PC-9 (cell line): ENCODE measurements around the gene SLC27A2. TPM values are rescaled to one million over a fixed set of nuclear protein-coding genes. Genes with fewer than 3 reads are reported as not detected.

Experiments
- BruUV-seq: library from RNA; stranded (reverse); fragments of 400-500 nt; replicated peaks from 2 replicates; lab custom pipeline; 2021; lab: Mats Ljungman, UMichigan
- CTCF ChIA-PET: fragments of 300-600 bp; sonication (Branson Sonifier 250); formaldehyde crosslinking; loops from one replicate; lab custom pipeline; 2022; ENCODE audit warnings: antibody characterized with exemption; lab: Charles Lee
- POLR2A ChIA-PET: fragments of 300-600 bp; sonication (Branson Sonifier 250); formaldehyde crosslinking; loops from one replicate; lab custom pipeline; 2022; ENCODE audit warnings: antibody characterized with exemption; ENCODE audit not compliant: unreplicated experiment; lab: Charles Lee
- DNase-seq, 2 experiments: peaks; one replicate each; pipeline versions ENCODE4 v3.0.0 to v3.0.0-alpha.2; 2015 to 2022; ENCODE audit warnings: mixed read lengths in 1 of 2
- H2AFZ ChIP-seq: fragments of 200-600 bp; sonication (generic); 2 replicates; pipeline ENCODE4 v1.8.1; 2017; ENCODE audit warnings: antibody characterized with exemption
- H3F3A ChIP-seq: fragments of 200-600 bp; sonication (generic); 2 replicates; pipeline ENCODE4 v1.8.1; 2017; ENCODE audit warnings: antibody characterized with exemption, mild to moderate bottlenecking, low read depth; ENCODE audit not compliant: insufficient read depth
- H3K27ac ChIP-seq: fragments of 200-600 bp; sonication (generic); 2 replicates; pipeline ENCODE4 v1.6.1; 2016; ENCODE audit warnings: mixed run types
- H3K27me3 ChIP-seq: fragments of 200-600 bp; sonication (generic); 2 replicates; pipeline ENCODE4 v1.6.1; 2016; ENCODE audit warnings: low read depth, mixed run types; ENCODE audit not compliant: insufficient read depth
- H3K36me3 ChIP-seq: fragments of 200-600 bp; sonication (generic); 2 replicates; pipeline ENCODE4 v1.6.1; 2016; ENCODE audit warnings: low read depth, mixed run types
- H3K4me1 ChIP-seq: fragments of 200-600 bp; sonication (generic); replicated peaks from 2 replicates; pipeline ENCODE4 v1.6.1; 2016; ENCODE audit warnings: mixed run types; ENCODE audit not compliant: insufficient read depth
- H3K4me2 ChIP-seq: fragments of 200-600 bp; sonication (generic); 2 replicates; pipeline ENCODE4 v1.6.1; 2017; ENCODE audit warnings: mixed run types
- H3K4me3 ChIP-seq: fragments of 200-600 bp; sonication (generic); 2 replicates; pipeline ENCODE4 v1.6.1; 2016; ENCODE audit warnings: mixed run types
- H3K79me2 ChIP-seq: fragments of 200-600 bp; sonication (generic); 2 replicates; pipeline ENCODE4 v1.6.1; 2017; ENCODE audit warnings: low read depth, mixed run types
- H3K9me2 ChIP-seq: fragments of 200-600 bp; sonication (generic); 2 replicates; pipeline ENCODE4 v1.8.1; 2017; ENCODE audit warnings: mild to moderate bottlenecking; ENCODE audit not compliant: insufficient read depth
- H3K9me3 ChIP-seq: fragments of 200-600 bp; sonication (generic); 2 replicates; pipeline ENCODE4 v1.8.1; 2016; ENCODE audit warnings: low read depth; ENCODE audit not compliant: insufficient read depth
- H4K20me1 ChIP-seq: fragments of 200-600 bp; sonication (generic); 2 replicates; pipeline ENCODE4 v1.8.1; 2017; ENCODE audit not compliant: insufficient read depth
- EZH2 ChIP-seq: fragments of 200-600 bp; sonication (generic); IDR thresholded peaks from 2 replicates; pipeline ENCODE4 v1.8.0; 2017; ENCODE audit warnings: antibody characterized with exemption, low read depth
- intact Hi-C: fragments of 100-400 bp; cut with micrococcal nuclease; formaldehyde crosslinking; loops from one replicate; pipeline ENCODE4 v1.10.0; 2022; ENCODE audit not compliant: unreplicated experiment
- total RNA-seq: library from RNA; stranded (reverse); gene quantifications from 2 replicates; pipeline ENCODE4 v1.2.3, GENCODE V29; 2021
- TF ChIP-seq, protein P1 (sequence below): fragments of 200-600 bp; sonication (generic); conservative IDR thresholded peaks from 2 replicates; pipeline ENCODE4 v1.6.1; 2017; ENCODE audit warnings: mixed run types, antibody characterized with exemption, mild to moderate bottlenecking, moderate library complexity

Gene SLC27A2
- total RNA-seq, 1 experiment from 2014 or later = 7.5 TPM

DNA sequence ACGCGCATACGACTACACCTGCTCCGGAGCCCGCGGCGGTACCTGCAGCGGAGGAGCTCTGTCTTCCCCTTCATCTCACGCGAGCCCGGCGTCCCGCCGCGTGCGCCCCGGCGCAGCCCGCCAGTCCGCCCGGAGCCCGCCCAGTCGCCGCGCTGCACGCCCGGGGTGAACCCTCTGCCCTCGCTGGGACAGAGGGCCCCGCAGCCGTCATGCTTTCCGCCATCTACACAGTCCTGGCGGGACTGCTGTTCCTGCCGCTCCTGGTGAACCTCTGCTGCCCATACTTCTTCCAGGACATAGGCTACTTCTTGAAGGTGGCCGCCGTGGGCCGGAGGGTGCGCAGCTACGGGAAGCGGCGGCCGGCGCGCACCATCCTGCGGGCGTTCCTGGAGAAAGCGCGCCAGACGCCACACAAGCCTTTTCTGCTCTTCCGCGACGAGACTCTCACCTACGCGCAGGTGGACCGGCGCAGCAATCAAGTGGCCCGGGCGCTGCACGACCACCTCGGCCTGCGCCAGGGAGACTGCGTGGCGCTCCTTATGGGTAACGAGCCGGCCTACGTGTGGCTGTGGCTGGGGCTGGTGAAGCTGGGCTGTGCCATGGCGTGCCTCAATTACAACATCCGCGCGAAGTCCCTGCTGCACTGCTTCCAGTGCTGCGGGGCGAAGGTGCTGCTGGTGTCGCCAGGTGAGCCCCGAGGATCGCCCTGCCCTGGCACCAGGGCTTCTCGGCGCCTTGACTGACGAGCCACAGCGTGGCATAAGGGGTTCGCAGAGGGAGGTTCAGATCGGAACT lies 420 bp downstream of the SLC27A2 start:
- Histone ChIP-seq H3K27me3 (no peaks in the 10 kb centered on the region), H2AFZ (peak overlapping the region; percentile 84), H3K4me3 (peak overlapping the region; percentile 93), H3K36me3 (no peaks in the 10 kb centered on the region), H3F3A (peaks cover 4% of the 10 kb centered on the region; the same call in 1 of the 2 replicates), H3K4me2 (peak overlapping the region; percentile 98), H3K9me2 (no peaks in the 10 kb centered on the region), H3K79me2 (peaks cover 28% of the 10 kb centered on the region), H3K4me1 (peaks cover 9% of the 10 kb centered on the region), H4K20me1 (no peaks in the 10 kb centered on the region), H3K27ac (peak overlapping the region; percentile 2; the same call in 1 of the 2 replicates), H3K9me3 (no peaks in the 10 kb centered on the region)
- no peak for TF ChIP-seq EZH2
- TF ChIP-seq, protein P1, sequence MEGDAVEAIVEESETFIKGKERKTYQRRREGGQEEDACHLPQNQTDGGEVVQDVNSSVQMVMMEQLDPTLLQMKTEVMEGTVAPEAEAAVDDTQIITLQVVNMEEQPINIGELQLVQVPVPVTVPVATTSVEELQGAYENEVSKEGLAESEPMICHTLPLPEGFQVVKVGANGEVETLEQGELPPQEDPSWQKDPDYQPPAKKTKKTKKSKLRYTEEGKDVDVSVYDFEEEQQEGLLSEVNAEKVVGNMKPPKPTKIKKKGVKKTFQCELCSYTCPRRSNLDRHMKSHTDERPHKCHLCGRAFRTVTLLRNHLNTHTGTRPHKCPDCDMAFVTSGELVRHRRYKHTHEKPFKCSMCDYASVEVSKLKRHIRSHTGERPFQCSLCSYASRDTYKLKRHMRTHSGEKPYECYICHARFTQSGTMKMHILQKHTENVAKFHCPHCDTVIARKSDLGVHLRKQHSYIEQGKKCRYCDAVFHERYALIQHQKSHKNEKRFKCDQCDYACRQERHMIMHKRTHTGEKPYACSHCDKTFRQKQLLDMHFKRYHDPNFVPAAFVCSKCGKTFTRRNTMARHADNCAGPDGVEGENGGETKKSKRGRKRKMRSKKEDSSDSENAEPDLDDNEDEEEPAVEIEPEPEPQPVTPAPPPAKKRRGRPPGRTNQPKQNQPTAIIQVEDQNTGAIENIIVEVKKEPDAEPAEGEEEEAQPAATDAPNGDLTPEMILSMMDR = 0 out of 2 replicates have a peak, but pooled peaks have one; percentile 4
- BruUV-seq = TSS peak; percentile 34
- CTCF ChIA-PET = interaction anchor here (1.3 kb wide), 1 partner anchor 134 kb away, joined by 3 read pairs; no protein-coding TSS in a partner anchor
- POLR2A ChIA-PET = interaction anchor here (0.7 kb wide), 1 partner anchor 14 kb away, joined by 4 read pairs; no protein-coding TSS in a partner anchor
- peak; percentile 34 to 43 for DNase-seq
- intact Hi-C loops = loop anchor here (1.0 to 2.0 kb wide), 2 partner anchors 34 to 134 kb away; no protein-coding TSS in a partner anchor

DNA sequence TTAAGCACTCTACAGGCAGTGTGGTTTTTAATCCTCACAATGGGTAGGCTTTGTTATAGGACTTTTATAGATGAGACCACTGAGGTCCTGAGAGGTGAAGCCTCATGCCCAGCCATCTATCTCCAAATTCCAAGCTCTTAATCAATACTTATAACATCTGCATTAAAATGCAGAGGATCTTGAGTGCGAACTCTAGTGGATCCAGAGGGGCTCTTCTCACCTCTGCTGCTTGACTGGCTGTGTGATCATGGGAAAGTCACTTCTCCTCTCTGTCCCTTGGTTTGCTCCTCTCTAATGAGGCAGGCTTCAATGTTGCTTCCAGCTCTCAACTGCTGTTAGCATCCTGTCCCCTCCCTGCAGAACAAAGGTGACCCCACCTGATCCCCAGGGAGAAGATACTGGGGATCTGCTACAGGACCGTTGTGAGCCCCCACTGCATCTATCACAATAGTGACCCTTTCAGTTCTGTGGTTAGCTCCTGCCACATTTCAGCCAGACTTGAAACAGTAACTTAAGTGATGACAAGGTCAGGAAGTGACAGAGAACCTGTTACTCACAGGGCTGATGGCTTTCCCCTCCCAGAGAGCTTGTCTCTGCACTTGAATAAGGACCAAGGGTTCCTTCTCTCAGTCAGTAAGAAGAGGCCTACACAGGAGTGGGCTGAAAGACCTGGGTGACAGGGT lies 1.3 kb downstream of the SLC27A2 start:
- BruUV-seq = no TSS peak
- POLR2A ChIA-PET = no interaction called here

More for the DNA sequence above, 1.3 kb downstream of the SLC27A2 start:
- Histone ChIP-seq H3K79me2 (peaks cover 28% of the 10 kb centered on the region), H3K27ac (peak overlapping the region; percentile 13; the same call in 1 of the 2 replicates), H3K4me2 (peak overlapping the region; percentile 98), H3K27me3 (no peaks in the 10 kb centered on the region), H4K20me1 (no peaks in the 10 kb centered on the region), H3F3A (peaks cover 4% of the 10 kb centered on the region; the same call in 1 of the 2 replicates), H3K9me3 (no peaks in the 10 kb centered on the region), H2AFZ (peak overlapping the region; percentile 84), H3K36me3 (no peaks in the 10 kb centered on the region), H3K4me1 (peaks cover 9% of the 10 kb centered on the region), H3K4me3 (peak overlapping the region; percentile 93), H3K9me2 (no peaks in the 10 kb centered on the region)
- no peak for DNase-seq
- CTCF ChIA-PET = no interaction called here
- intact Hi-C loops = loop anchor here (2.0 kb wide), 1 partner anchor 34 kb away; no protein-coding TSS in a partner anchor
- TF ChIP-seq, protein P1 = no peak
- TF ChIP-seq EZH2 = no peak
